ENCODE data around the gene NR6A1.

The NR6A1 gene

GRCh38 chr9:124470306-124470705 is 300.8 kb downstream of the NR6A1 start:
- H3K36me3 ChIP-seq (ENCODE audit: control insufficient read depth, insufficient read depth, low read length), result no peaks in the 10 kb centered on the region
- H3K9me3 ChIP-seq (ENCODE audit: control insufficient read depth, low read length), result no peaks in the 10 kb centered on the region
- no peak overlapping the region for H3K27ac ChIP-seq (ENCODE audit: insufficient read depth, low read length, poor library complexity, severe bottlenecking)
- H3K4me3 ChIP-seq (ENCODE audit: insufficient read depth, low read depth, low read length, poor library complexity, severe bottlenecking), result no peak overlapping the region
- no peaks in the 10 kb centered on the region for H3K27me3 ChIP-seq (replicated peaks; ENCODE audit: control insufficient read depth, insufficient read depth, low read length, poor library complexity, severe bottlenecking)
- H3K4me1 ChIP-seq (ENCODE audit: control insufficient read depth, insufficient read depth, low read length, poor library complexity, severe bottlenecking), result no peaks in the 10 kb centered on the region
- no peak for DNase-seq

- Histone ChIP-seq H3K4me3 (ENCODE audit: insufficient read depth, low read depth, low read length, poor library complexity, severe bottlenecking) (no peak overlapping the region), H3K27ac (ENCODE audit: insufficient read depth, low read length, poor library complexity, severe bottlenecking) (no peak overlapping the region), H3K36me3 (ENCODE audit: control insufficient read depth, insufficient read depth, low read length) (no peaks in the 10 kb centered on the region), H3K9me3 (ENCODE audit: control insufficient read depth, low read length) (no peaks in the 10 kb centered on the region), H3K27me3 (replicated peaks; ENCODE audit: control insufficient read depth, insufficient read depth, low read length, poor library complexity, severe bottlenecking) (no peaks in the 10 kb centered on the region), H3K4me1 (ENCODE audit: control insufficient read depth, insufficient read depth, low read length, poor library complexity, severe bottlenecking) (no peaks in the 10 kb centered on the region)
- no peak for DNase-seq
These were observed 301.9 kb downstream of the NR6A1 start for GRCh38 chr9:124469011-124469832.

- Histone ChIP-seq H3K4me3 (ENCODE audit: insufficient read depth, low read depth, low read length, poor library complexity, severe bottlenecking) (no peak overlapping the region), H3K27ac (ENCODE audit: insufficient read depth, low read length, poor library complexity, severe bottlenecking) (no peak overlapping the region), H3K36me3 (ENCODE audit: control insufficient read depth, insufficient read depth, low read length) (no peaks in the 10 kb centered on the region), H3K4me1 (ENCODE audit: control insufficient read depth, insufficient read depth, low read length, poor library complexity, severe bottlenecking) (no peaks in the 10 kb centered on the region), H3K9me3 (ENCODE audit: control insufficient read depth, low read length) (no peaks in the 10 kb centered on the region), H3K27me3 (replicated peaks; ENCODE audit: control insufficient read depth, insufficient read depth, low read length, poor library complexity, severe bottlenecking) (no peaks in the 10 kb centered on the region)
- no peak for DNase-seq
These were observed 302.9 kb downstream of the NR6A1 start for GRCh38 chr9:124468061-124468740.

GRCh38 chr9:124467410-124468060 is 303.6 kb downstream of the NR6A1 start:
- H3K27me3 ChIP-seq (replicated peaks; ENCODE audit: control insufficient read depth, insufficient read depth, low read length, poor library complexity, severe bottlenecking), result no peaks in the 10 kb centered on the region
- H3K36me3 ChIP-seq (ENCODE audit: control insufficient read depth, insufficient read depth, low read length), result no peaks in the 10 kb centered on the region
- H3K4me3 ChIP-seq (ENCODE audit: insufficient read depth, low read depth, low read length, poor library complexity, severe bottlenecking), result no peak overlapping the region
- H3K27ac ChIP-seq (ENCODE audit: insufficient read depth, low read length, poor library complexity, severe bottlenecking), result no peak overlapping the region
- H3K9me3 ChIP-seq (ENCODE audit: control insufficient read depth, low read length), result no peaks in the 10 kb centered on the region
- no peak for DNase-seq
- H3K4me1 ChIP-seq (ENCODE audit: control insufficient read depth, insufficient read depth, low read length, poor library complexity, severe bottlenecking), result no peaks in the 10 kb centered on the region

Measured in effector memory CD4-positive, alpha-beta T cell (primary cell).